Epithelial cell of proximal tubule (primary cell): Measurements from ENCODE around the gene ZNF615. TPM values are rescaled to one million over a fixed set of nuclear protein-coding genes. Genes with fewer than 3 reads are reported as not detected.
"Not testable (repeated sequence)": the region's sequence is repeated elsewhere in the genome, so short reads cannot be mapped to it uniquely, and the experiment has no call there.

Experiments
- DNase-seq: peaks from one replicate; pipeline ENCODE4 v3.0.0-alpha.2; 2011; ENCODE audit warnings: low read depth
- H3K4me3 ChIP-seq: 2 replicates; pipeline ENCODE4 v1.5.1; 2011; ENCODE audit warnings: low read depth, mild to moderate bottlenecking, low read length
- total RNA-seq: library from RNA; depleted of rRNA; stranded (reverse); fragments of >200 nt; gene quantifications from 2 replicates; pipeline ENCODE4 v1.2.3, GENCODE V29; 2015
- TF ChIP-seq, protein P1 (sequence below): conservative IDR thresholded peaks from 2 replicates; pipeline ENCODE4 v1.5.1; 2012; ENCODE audit warnings: low read depth, mild to moderate bottlenecking, low read length

ZNF615 gene
- total RNA-seq, 1 donor from 2014 or later = 2.7 TPM

DNA sequence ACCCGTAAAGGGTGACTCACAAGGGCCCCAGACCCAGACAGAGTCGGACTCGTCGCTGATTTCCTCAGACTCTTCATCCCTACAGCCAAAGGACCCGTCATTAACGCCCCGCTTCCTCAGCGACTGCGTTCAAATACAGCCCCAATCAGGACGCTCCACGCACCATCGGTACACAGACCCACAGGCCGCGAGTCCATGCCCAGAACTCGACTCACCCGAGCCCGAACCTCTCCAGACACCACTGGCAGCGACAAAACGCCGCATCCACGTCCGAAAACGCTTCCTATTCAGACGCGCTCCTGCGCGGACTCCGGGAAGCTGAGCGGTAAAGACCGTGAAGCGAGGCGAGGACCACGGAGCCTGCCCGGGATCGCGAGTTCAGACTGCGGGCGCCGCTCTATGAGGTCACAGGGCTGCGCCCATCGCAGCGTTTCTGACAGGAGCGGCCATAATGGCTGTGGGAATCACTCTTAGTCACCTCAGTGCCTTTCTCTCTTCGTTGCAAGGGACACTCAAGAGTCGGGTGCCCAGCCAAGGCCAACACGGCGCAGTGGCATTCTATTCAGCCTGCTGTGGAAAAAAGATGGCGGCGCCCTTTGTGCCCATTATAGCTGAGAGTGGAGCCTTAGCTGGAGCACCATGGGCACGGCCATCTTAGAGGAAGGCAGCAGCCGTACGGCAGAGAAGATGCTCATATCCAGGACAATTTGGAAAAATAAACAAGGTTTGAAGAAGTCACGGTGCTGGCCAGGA lies 20.2 kb upstream of the ZNF615 start, which contains the start of gene ZNF614:
Gene ZNF614 (minus strand): TSS at position 353 of the 753 bp plus-strand sequence. CDS start 2,634 bp downstream, outside the sequence.
- H3K4me3 ChIP-seq = peak within 1 kb of the TSS; percentile 77
- TF ChIP-seq, protein P1, sequence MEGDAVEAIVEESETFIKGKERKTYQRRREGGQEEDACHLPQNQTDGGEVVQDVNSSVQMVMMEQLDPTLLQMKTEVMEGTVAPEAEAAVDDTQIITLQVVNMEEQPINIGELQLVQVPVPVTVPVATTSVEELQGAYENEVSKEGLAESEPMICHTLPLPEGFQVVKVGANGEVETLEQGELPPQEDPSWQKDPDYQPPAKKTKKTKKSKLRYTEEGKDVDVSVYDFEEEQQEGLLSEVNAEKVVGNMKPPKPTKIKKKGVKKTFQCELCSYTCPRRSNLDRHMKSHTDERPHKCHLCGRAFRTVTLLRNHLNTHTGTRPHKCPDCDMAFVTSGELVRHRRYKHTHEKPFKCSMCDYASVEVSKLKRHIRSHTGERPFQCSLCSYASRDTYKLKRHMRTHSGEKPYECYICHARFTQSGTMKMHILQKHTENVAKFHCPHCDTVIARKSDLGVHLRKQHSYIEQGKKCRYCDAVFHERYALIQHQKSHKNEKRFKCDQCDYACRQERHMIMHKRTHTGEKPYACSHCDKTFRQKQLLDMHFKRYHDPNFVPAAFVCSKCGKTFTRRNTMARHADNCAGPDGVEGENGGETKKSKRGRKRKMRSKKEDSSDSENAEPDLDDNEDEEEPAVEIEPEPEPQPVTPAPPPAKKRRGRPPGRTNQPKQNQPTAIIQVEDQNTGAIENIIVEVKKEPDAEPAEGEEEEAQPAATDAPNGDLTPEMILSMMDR = no peak
- DNase-seq = peak; percentile 52

DNA sequence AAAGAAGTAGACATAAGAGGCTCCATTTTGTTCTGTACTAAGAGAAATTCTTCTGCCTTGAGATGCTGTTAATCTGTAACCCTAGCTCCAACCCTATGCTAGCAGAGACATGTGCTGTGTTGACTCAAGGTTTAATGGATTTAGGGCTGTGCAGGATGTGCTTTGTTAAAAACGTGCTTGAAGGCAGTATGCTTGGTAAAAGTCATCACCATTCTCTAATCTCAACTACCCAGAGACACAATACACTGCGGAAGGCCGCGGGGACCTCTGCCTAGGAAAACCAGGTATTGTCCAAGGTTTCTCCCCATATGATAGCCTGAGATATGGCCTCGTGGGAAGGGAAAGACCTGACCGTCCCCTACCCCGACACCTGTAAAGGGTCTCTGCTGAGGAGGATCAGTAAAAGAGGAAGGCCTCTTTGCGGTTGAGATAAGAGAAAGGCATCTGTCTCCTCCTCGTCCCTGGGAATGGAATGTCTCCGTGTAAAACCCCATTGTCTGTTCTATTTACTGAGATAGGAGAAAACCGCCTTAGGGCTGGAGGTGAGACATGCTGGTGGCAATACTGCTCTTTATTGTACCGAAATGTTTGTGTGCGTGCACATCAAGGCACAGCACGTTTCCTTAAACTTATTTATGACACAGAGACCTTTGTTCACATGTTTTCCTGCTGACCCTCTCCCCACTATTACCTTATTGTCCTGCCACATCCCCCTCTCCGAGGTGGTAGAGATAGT lies 18.4 kb upstream of the ZNF615 start:
- H3K4me3 ChIP-seq, DNase-seq: not testable (repeated sequence)

DNA sequence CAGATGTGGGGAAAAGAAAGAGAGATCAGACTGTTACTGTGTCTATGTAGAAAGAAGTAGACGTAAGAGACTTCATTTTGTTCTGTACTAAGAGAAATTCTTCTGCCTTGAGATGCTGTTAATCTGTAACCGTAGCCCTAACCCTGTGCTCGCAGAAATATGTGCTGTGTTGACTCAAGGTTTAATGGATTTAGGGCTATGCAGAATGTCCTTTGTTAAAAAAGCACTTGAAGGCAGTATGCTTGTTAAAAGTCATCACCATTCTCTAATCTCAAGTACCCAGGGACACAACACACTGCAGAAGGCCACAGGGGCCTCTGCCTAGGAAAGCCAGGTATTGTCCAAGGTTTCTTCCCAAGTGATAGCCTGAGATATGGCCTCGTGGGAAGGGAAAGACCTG lies 16.5 kb upstream of the ZNF615 start:
- H3K4me3 ChIP-seq, DNase-seq: not testable (repeated sequence)

DNA sequence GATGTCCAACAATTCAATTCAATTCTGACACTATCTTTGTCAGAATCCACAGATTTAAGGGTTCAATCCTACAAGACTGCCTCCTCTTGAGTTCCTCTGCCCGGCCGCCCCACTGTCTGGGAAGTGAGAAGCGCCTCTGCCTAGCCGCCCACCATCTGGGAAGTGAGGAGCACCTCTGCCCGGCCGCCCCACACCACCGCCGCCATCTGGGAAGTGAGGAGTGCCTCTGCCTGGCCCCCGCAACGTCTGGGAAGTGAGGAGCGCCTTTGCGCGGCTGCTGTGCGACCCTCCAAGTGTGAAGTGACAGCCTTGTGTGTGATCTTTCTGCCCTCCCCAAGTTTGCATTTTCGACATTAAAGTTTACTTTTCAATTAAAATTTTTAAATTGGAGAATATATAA lies 14.2 kb upstream of the ZNF615 start:
- H3K4me3 ChIP-seq = no peak overlapping the region
- no peak for DNase-seq
- TF ChIP-seq, protein P1 = no peak

DNA sequence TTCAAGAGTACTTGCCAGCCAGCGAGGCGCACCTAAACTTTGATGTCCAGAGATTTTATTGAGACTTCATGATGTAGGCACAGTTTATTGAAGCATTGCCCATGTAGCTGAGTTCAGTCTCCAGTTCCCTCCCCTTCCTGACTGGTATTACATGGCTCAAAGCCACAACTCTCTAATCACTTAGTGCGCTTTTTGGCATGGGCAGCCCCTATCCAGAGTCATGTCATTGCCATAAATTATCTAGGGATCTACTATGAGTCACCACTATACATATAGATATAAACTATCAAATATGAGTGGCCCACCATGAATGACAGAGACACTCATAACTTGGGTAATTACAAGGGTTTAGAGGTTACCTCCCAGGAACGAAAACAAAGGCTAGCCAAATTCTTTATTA lies 12.5 kb upstream of the ZNF615 start:
- H3K4me3 ChIP-seq = no peak overlapping the region
- TF ChIP-seq, protein P1 = no peak
- no peak for DNase-seq

DNA sequence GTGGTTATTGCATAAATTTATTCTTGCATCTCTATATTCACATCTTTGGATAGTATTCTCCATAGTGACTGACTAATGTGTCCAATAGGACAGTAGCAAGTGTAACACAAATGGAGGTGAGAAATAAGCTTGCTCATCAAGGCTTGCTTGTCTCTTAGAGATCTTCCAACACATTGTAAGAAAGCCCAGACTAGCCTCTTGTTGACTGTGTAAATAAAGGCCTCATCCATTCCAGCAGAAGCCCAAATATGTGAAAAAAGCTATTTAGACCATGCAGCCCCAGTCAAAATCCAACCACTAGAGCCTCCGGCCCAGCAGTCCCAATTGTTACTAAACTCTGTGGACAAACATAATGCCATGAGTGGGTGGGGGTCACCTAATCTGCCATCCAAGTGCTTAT lies 2.7 kb upstream of the ZNF615 start:
- no peak overlapping the region for H3K4me3 ChIP-seq
- no peak for DNase-seq
- TF ChIP-seq, protein P1 = no peak

DNA sequence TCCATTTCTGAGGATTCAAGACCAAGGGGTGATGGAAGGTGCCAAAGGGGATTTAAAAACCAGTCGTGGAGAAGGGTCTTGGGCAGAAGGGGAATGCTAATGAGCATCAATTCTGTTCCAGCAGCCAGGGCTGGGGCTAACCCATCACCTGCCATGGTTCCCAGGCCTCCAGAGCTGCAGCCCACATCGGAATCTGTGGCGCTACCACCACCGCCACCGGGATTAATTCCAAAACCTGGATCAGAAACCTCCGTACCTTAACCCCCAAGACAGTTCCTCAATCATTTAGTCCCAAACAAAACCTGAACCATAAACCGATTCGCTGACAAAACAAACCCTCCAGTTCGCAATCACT lies 583 bp downstream of the ZNF615 start:
- peak overlapping the region; percentile 81 for H3K4me3 ChIP-seq
- DNase-seq = no peak
- TF ChIP-seq, protein P1 = no peak
